ENCODE measurements around the gene EDNRB.
"Not testable (repeated sequence)": the region's sequence is repeated elsewhere in the genome, so short reads cannot be mapped to it uniquely, and the experiment has no call there.

EDNRB gene

GRCh38 chr13:77865622-77866021, 53.0 kb downstream of the EDNRB start:
- Histone ChIP-seq H3K36me3 (ENCODE audit: control insufficient read depth, insufficient read depth, low read length) (no peaks in the 10 kb centered on the region), H3K9me3 (ENCODE audit: control insufficient read depth, insufficient read depth, low read length) (no peaks in the 10 kb centered on the region), H3K4me3 (ENCODE audit: low read depth, low read length) (no peak overlapping the region), H3K27me3 (ENCODE audit: control insufficient read depth, insufficient read depth, low read length) (no peaks in the 10 kb centered on the region), H3K4me1 (ENCODE audit: control insufficient read depth, insufficient read depth, low read length) (peaks cover 2% of the 10 kb centered on the region), H3K9ac (ENCODE audit: low read depth, low read length) (no peak overlapping the region)

- no peak overlapping the region for H3K9ac ChIP-seq (ENCODE audit: low read depth, low read length)
- H3K4me1 ChIP-seq (ENCODE audit: control insufficient read depth, insufficient read depth, low read length): peaks cover 2% of the 10 kb centered on the region
- no peaks in the 10 kb centered on the region for H3K27me3 ChIP-seq (ENCODE audit: control insufficient read depth, insufficient read depth, low read length)
- H3K4me3 ChIP-seq (ENCODE audit: low read depth, low read length): no peak overlapping the region
- no peaks in the 10 kb centered on the region for H3K9me3 ChIP-seq (ENCODE audit: control insufficient read depth, insufficient read depth, low read length)
- no peaks in the 10 kb centered on the region for H3K36me3 ChIP-seq (ENCODE audit: control insufficient read depth, insufficient read depth, low read length)
These were observed 55.5 kb downstream of the EDNRB start for GRCh38 chr13:77863144-77863543.

- H3K9ac ChIP-seq (ENCODE audit: low read depth, low read length): no peak overlapping the region
- peaks cover 2% of the 10 kb centered on the region for H3K4me1 ChIP-seq (ENCODE audit: control insufficient read depth, insufficient read depth, low read length)
- H3K36me3 ChIP-seq (ENCODE audit: control insufficient read depth, insufficient read depth, low read length): no peaks in the 10 kb centered on the region
- no peaks in the 10 kb centered on the region for H3K27me3 ChIP-seq (ENCODE audit: control insufficient read depth, insufficient read depth, low read length)
- no peak overlapping the region for H3K4me3 ChIP-seq (ENCODE audit: low read depth, low read length)
- no peaks in the 10 kb centered on the region for H3K9me3 ChIP-seq (ENCODE audit: control insufficient read depth, insufficient read depth, low read length)
These were observed 56.9 kb downstream of the EDNRB start for GRCh38 chr13:77861741-77862140.

GRCh38 chr13:77860507-77860981, 58.1 kb downstream of the EDNRB start:
- H3K36me3 ChIP-seq (ENCODE audit: control insufficient read depth, insufficient read depth, low read length): no peaks in the 10 kb centered on the region
- H3K4me1 ChIP-seq (ENCODE audit: control insufficient read depth, insufficient read depth, low read length): peaks cover 2% of the 10 kb centered on the region
- H3K4me3 ChIP-seq (ENCODE audit: low read depth, low read length): no peak overlapping the region
- no peaks in the 10 kb centered on the region for H3K27me3 ChIP-seq (ENCODE audit: control insufficient read depth, insufficient read depth, low read length)
- no peak overlapping the region for H3K9ac ChIP-seq (ENCODE audit: low read depth, low read length)
- H3K9me3 ChIP-seq (ENCODE audit: control insufficient read depth, insufficient read depth, low read length): no peaks in the 10 kb centered on the region

- no peaks in the 10 kb centered on the region for H3K36me3 ChIP-seq (ENCODE audit: control insufficient read depth, insufficient read depth, low read length)
- H3K4me1 ChIP-seq (ENCODE audit: control insufficient read depth, insufficient read depth, low read length): peaks cover 12% of the 10 kb centered on the region
- no peaks in the 10 kb centered on the region for H3K9me3 ChIP-seq (ENCODE audit: control insufficient read depth, insufficient read depth, low read length)
- no peak overlapping the region for H3K9ac ChIP-seq (ENCODE audit: low read depth, low read length)
- no peaks in the 10 kb centered on the region for H3K27me3 ChIP-seq (ENCODE audit: control insufficient read depth, insufficient read depth, low read length)
- no peak overlapping the region for H3K4me3 ChIP-seq (ENCODE audit: low read depth, low read length)
These were observed 59.2 kb downstream of the EDNRB start for GRCh38 chr13:77859450-77859849.

GRCh38 chr13:77857531-77858209, 61.0 kb downstream of the EDNRB start:
- Histone ChIP-seq H3K9me3 (ENCODE audit: control insufficient read depth, insufficient read depth, low read length) (no peaks in the 10 kb centered on the region), H3K4me1 (ENCODE audit: control insufficient read depth, insufficient read depth, low read length) (peaks cover 21% of the 10 kb centered on the region), H3K27me3 (ENCODE audit: control insufficient read depth, insufficient read depth, low read length) (no peaks in the 10 kb centered on the region), H3K36me3 (ENCODE audit: control insufficient read depth, insufficient read depth, low read length) (no peaks in the 10 kb centered on the region), H3K9ac (ENCODE audit: low read depth, low read length) (no peak overlapping the region), H3K4me3 (ENCODE audit: low read depth, low read length) (no peak overlapping the region)

GRCh38 chr13:77853703-77854102, 64.9 kb downstream of the EDNRB start:
- Histone ChIP-seq H3K9ac (ENCODE audit: low read depth, low read length) (no peak overlapping the region), H3K36me3 (ENCODE audit: control insufficient read depth, insufficient read depth, low read length) (no peaks in the 10 kb centered on the region), H3K4me1 (ENCODE audit: control insufficient read depth, insufficient read depth, low read length) (peaks cover 21% of the 10 kb centered on the region), H3K4me3 (ENCODE audit: low read depth, low read length) (no peak overlapping the region), H3K9me3 (ENCODE audit: control insufficient read depth, insufficient read depth, low read length) (peaks cover under 1% of the 10 kb centered on the region), H3K27me3 (ENCODE audit: control insufficient read depth, insufficient read depth, low read length) (no peaks in the 10 kb centered on the region)

- not testable (repeated sequence) for H3K4me1 ChIP-seq (ENCODE audit: control insufficient read depth, insufficient read depth, low read length)
These were observed 70.6 kb downstream of the EDNRB start for GRCh38 chr13:77848050-77848449.

GRCh38 chr13:77846173-77846572, 72.5 kb downstream of the EDNRB start:
- Histone ChIP-seq H3K9me3 (ENCODE audit: control insufficient read depth, insufficient read depth, low read length) (peaks cover 4% of the 10 kb centered on the region), H3K9ac (ENCODE audit: low read depth, low read length) (no peak overlapping the region), H3K36me3 (ENCODE audit: control insufficient read depth, insufficient read depth, low read length) (no peaks in the 10 kb centered on the region), H3K4me1 (ENCODE audit: control insufficient read depth, insufficient read depth, low read length) (no peaks in the 10 kb centered on the region), H3K27me3 (ENCODE audit: control insufficient read depth, insufficient read depth, low read length) (no peaks in the 10 kb centered on the region), H3K4me3 (ENCODE audit: low read depth, low read length) (no peak overlapping the region)

More at GRCh38 chr13:77848050-77848449, 70.6 kb downstream of the EDNRB start:
- not testable (repeated sequence) for H3K36me3 ChIP-seq (ENCODE audit: control insufficient read depth, insufficient read depth, low read length); H3K9ac ChIP-seq (ENCODE audit: low read depth, low read length); H3K27me3 ChIP-seq (ENCODE audit: control insufficient read depth, insufficient read depth, low read length); H3K9me3 ChIP-seq (ENCODE audit: control insufficient read depth, insufficient read depth, low read length); H3K4me3 ChIP-seq (ENCODE audit: low read depth, low read length)
